ENCODE results near the gene ASXL3. TPM values are rescaled to one million over a fixed set of nuclear protein-coding genes. Genes with fewer than 3 reads are reported as not detected.
A peak's percentile ranks its signal among the peaks of the same experiment; 100 is the strongest.

Gene ASXL3
- 6.6 TPM for total RNA-seq

DNA sequence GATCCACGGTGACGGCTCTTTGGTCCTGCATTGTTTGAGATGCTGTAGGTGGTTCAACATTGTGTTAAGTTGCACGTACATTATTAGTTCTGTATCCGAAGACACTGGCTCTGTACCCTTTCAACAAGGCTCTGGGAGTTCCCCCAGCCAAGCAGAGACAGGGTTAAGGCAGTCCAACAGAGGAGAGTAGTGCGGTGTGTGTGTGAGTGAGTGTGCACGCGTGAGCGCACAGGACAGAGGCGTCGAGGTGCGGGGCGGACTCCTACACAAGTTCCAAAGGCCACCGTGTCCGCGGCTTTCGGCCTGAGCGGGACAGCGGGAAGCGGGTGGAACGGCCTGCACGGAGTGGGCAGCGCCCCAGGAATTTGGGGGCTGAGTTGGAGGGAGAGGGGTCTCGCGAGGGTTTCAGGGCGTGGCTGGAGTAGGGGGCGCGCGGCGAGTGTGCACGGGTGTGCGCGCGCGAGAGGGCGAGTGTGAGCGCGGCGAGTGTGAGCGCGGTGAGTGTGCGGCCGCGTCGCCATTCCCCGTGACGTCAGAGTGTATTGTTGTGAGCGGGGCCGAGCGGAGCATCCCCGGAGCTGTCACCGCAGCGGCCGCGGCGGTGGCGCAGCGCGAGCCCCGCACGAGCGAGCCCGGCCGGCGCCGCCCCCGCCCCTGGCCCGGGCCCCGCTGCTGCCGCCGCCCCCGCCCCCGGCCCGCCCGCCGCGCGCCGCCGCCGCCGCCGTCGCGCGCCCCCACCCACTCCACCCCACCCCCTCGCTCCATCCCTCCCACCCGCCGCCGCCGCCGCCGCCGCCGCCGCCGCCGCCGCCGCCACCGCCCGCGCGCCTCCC, at the start of gene ASXL3:
Gene ASXL3 (plus strand): TSS at position 535 of the 833 bp plus-strand sequence. CDS start 413 bp downstream, outside the sequence.
- peak in 1 of 2 donors; percentile 76 for DNase-seq (ENCODE audit: low spot score in 2 of 2)
- no peaks in the 10 kb centered on the region for H3K36me3 ChIP-seq
- H3K27me3 ChIP-seq: no peaks in the 10 kb centered on the region
- peaks cover 0 to 6% of the 10 kb centered on the region in 2 donors for H3K4me1 ChIP-seq
- peak within 1 kb of the TSS; percentile 88 to 92 for H3K27ac ChIP-seq
- intact Hi-C loops (cut with DNase I): loop anchor here (2.0 kb wide), 1 partner anchor 19 kb away; no protein-coding TSS in a partner anchor
- peak within 1 kb of the TSS; percentile 93 to 94 for H3K4me3 ChIP-seq
- TF ChIP-seq, protein P1, sequence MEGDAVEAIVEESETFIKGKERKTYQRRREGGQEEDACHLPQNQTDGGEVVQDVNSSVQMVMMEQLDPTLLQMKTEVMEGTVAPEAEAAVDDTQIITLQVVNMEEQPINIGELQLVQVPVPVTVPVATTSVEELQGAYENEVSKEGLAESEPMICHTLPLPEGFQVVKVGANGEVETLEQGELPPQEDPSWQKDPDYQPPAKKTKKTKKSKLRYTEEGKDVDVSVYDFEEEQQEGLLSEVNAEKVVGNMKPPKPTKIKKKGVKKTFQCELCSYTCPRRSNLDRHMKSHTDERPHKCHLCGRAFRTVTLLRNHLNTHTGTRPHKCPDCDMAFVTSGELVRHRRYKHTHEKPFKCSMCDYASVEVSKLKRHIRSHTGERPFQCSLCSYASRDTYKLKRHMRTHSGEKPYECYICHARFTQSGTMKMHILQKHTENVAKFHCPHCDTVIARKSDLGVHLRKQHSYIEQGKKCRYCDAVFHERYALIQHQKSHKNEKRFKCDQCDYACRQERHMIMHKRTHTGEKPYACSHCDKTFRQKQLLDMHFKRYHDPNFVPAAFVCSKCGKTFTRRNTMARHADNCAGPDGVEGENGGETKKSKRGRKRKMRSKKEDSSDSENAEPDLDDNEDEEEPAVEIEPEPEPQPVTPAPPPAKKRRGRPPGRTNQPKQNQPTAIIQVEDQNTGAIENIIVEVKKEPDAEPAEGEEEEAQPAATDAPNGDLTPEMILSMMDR (IDR thresholded peaks at IDR 0.05): no peak
- H3K9me3 ChIP-seq: no peaks in the 10 kb centered on the region

DNA sequence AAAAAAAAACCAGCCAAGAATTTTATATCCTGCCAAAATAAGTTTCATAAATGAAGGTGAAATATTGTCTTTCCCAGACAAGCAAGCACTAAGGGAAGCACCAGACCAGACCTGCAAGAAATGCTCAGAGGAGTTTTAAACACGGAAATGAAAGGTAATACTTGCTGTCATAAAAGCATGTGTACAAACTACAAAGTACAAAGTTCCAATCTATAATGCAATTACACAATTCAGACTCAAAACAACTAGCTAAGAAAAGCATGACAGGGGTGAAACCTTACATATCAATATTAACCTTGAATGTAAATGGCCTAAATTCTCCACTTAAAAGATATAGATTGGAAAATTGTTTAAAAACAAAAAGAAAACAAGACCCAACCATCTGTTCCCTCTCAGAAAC, 45.0 kb upstream of the ASXL3 start:
- no peaks in the 10 kb centered on the region for H3K4me1 ChIP-seq
- H3K27ac ChIP-seq: no peak overlapping the region
- intact Hi-C loops (cut with DNase I): no loop called here
- DNase-seq (ENCODE audit: low spot score in 2 of 2): no peak
- H3K36me3 ChIP-seq: no peaks in the 10 kb centered on the region
- H3K27me3 ChIP-seq: no peaks in the 10 kb centered on the region
- TF ChIP-seq, protein P1 (IDR thresholded peaks at IDR 0.05): no peak
- no peaks in the 10 kb centered on the region for H3K9me3 ChIP-seq
- no peak overlapping the region for H3K4me3 ChIP-seq

DNA sequence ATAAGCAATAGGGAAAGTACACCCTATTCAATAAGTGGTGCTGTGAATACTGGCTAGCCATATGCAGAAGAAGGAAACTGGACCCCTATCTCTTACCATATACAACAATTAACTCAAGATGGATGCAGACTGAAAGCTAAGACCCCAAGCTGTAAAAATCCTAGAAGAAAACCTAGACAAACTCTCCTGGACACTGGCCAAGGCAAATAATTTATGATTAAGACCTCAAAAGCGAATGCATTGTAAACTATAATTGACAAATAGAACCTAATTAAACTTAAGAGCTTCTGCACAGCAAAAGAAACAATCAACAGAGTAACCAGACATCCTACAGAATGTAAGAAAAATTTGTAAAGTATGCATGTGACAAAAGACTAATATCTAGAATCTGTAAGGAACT, 41.1 kb upstream of the ASXL3 start:
- intact Hi-C loops (cut with DNase I): no loop called here
- Histone ChIP-seq H3K4me3 (no peak overlapping the region), H3K4me1 (no peaks in the 10 kb centered on the region), H3K27ac (no peak overlapping the region), H3K27me3 (no peaks in the 10 kb centered on the region), H3K36me3 (no peaks in the 10 kb centered on the region), H3K9me3 (no peaks in the 10 kb centered on the region)
- DNase-seq (ENCODE audit: low spot score in 2 of 2): no peak
- TF ChIP-seq, protein P1 (IDR thresholded peaks at IDR 0.05): no peak

DNA sequence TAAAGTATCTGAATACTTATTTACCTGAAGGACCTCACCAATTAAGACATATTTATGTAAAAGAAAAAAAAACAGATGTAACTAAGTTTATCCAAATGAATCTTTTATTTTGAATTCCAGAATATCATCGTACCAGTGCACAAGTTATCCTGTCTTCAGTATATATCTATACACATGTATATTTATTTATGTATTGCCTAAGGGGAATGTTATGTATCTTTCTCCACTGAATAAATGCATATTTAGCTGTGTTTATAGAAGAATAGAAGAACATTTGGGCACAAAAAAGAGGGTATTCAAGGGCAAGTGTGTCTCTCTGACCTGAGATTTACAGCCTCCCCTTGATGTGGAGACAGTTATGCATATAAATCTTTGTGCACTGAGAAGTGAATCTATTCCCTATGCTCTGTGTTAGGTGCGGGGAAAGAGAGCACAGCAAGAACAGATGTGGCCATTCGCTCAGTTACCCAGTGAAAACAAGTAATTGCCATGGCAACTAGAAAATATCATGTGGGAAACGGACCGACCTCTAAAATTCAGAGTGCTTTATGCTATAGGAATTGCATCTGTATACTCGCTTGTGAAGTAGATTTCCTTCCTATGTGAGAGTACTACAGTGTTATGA, 39.5 kb upstream of the ASXL3 start:
- no peak overlapping the region for H3K4me3 ChIP-seq
- H3K9me3 ChIP-seq: no peaks in the 10 kb centered on the region
- H3K4me1 ChIP-seq: no peaks in the 10 kb centered on the region
- intact Hi-C loops (cut with DNase I): no loop called here
- H3K27me3 ChIP-seq: no peaks in the 10 kb centered on the region
- TF ChIP-seq, protein P1 (IDR thresholded peaks at IDR 0.05): no peak
- DNase-seq (ENCODE audit: low spot score in 2 of 2): no peak
- H3K27ac ChIP-seq: no peak overlapping the region
- no peaks in the 10 kb centered on the region for H3K36me3 ChIP-seq

DNA sequence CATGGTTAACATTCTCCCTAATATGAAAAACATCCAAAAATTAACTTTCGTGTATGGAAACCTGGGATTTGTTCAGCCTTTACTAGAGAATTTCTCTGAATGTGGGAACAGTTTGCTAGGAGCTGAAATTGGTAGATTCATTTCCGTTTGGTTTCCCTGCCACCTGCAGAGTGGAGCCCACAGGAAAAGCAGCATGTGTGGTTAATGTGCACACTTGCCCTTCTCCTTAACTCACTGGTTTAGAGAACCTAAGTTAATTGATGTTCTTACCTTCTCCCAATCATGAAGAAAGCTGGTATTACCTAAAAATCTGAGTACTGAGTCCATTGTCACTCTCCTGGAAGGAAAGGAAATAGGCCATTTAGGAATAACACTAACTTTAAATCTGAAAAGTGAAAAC, 37.6 kb upstream of the ASXL3 start:
- no peaks in the 10 kb centered on the region for H3K27me3 ChIP-seq
- H3K4me1 ChIP-seq: no peaks in the 10 kb centered on the region
- H3K27ac ChIP-seq: no peak overlapping the region
- H3K4me3 ChIP-seq: no peak overlapping the region
- TF ChIP-seq, protein P1 (IDR thresholded peaks at IDR 0.05): no peak
- intact Hi-C loops (cut with DNase I): no loop called here
- H3K9me3 ChIP-seq: no peaks in the 10 kb centered on the region
- H3K36me3 ChIP-seq: no peaks in the 10 kb centered on the region
- no peak for DNase-seq (ENCODE audit: low spot score in 2 of 2)

Data from ascending aorta (tissue), 2 donors.